HepG2 (cell line): ENCODE measurements around the gene SRXN1. TPM values are rescaled to one million over a fixed set of nuclear protein-coding genes. Genes with fewer than 3 reads are reported as not detected.

Experiments
- ARHGAP35 ChIP-seq: sonication (generic); formaldehyde crosslinking; IDR thresholded peaks from 2 replicates; pipeline ENCODE4 v1.9.0; 2022; ENCODE audit warnings: mild to moderate bottlenecking, inconsistent platforms, moderate library complexity, missing genetic modification reagents, borderline replicate concordance
- ATF2 ChIP-seq: sonication (generic); formaldehyde crosslinking; IDR thresholded peaks from 2 replicates; pipeline ENCODE4 v1.4.0; 2020; ENCODE audit warnings: missing genetic modification reagents
- CTCF ChIP-seq: sonication (generic); formaldehyde crosslinking; IDR thresholded peaks from 2 replicates; pipeline ENCODE4 v1.5.0; 2020; ENCODE audit warnings: mild to moderate bottlenecking, missing genetic modification reagents, moderate library complexity
- E2F2 ChIP-seq: sonication (generic); formaldehyde crosslinking; IDR thresholded peaks from 2 replicates; pipeline ENCODE4 v1.4.0; 2020; ENCODE audit warnings: missing genetic modification reagents, borderline replicate concordance
- EED ChIP-seq: sonication (generic); formaldehyde crosslinking; IDR thresholded peaks from 2 replicates; pipeline ENCODE4 v1.5.0; 2020; ENCODE audit warnings: mild to moderate bottlenecking, missing genetic modification reagents
- GLMP ChIP-seq: sonication (generic); formaldehyde crosslinking; IDR thresholded peaks from 2 replicates; pipeline ENCODE4 v1.9.0; 2021; ENCODE audit warnings: missing genetic modification reagents, mild to moderate bottlenecking, borderline replicate concordance
- HNF1A ChIP-seq, 2 experiments: sonication (generic) in 1 of 2; formaldehyde crosslinking in 1 of 2; IDR thresholded peaks; 2 replicates each; pipeline versions ENCODE4 v1.4.0 to v1.6.1; 2016 to 2020; ENCODE audit warnings: borderline replicate concordance in 1 of 2, low read depth in 1 of 2, mild to moderate bottlenecking in 1 of 2, missing genetic modification reagents in 1 of 2
- JDP2 ChIP-seq: sonication (generic); formaldehyde crosslinking; IDR thresholded peaks from 2 replicates; pipeline ENCODE4 v1.8.1; 2022; ENCODE audit warnings: missing genetic modification reagents, borderline replicate concordance
- NRL ChIP-seq: sonication (generic); formaldehyde crosslinking; IDR thresholded peaks from 2 replicates; pipeline ENCODE4 v1.5.0; 2020; ENCODE audit warnings: missing genetic modification reagents, mild to moderate bottlenecking, moderate library complexity, borderline replicate concordance
- ZNF367 ChIP-seq: sonication (generic); formaldehyde crosslinking; IDR thresholded peaks from 2 replicates; pipeline ENCODE4 v1.4.0; 2020; ENCODE audit warnings: missing genetic modification reagents, borderline replicate concordance
- ZNF564 ChIP-seq: sonication (generic); formaldehyde crosslinking; IDR thresholded peaks from 2 replicates; pipeline ENCODE4 v1.8.1; 2023; ENCODE audit warnings: mild to moderate bottlenecking, missing genetic modification reagents
- ZNF572 ChIP-seq: sonication (generic); formaldehyde crosslinking; IDR thresholded peaks from 2 replicates; pipeline ENCODE4 v1.5.1; 2020; ENCODE audit warnings: mild to moderate bottlenecking, missing genetic modification reagents
- ZNF629 ChIP-seq: sonication (generic); formaldehyde crosslinking; conservative IDR thresholded peaks from 2 replicates; pipeline ENCODE4 v1.5.0; 2020; ENCODE audit warnings: missing genetic modification reagents
- ZNF703 ChIP-seq: sonication (generic); formaldehyde crosslinking; IDR thresholded peaks from 2 replicates; pipeline ENCODE4 v1.5.1; 2020; ENCODE audit warnings: missing genetic modification reagents, mild to moderate bottlenecking, moderate library complexity, borderline replicate concordance
- ZNF777 ChIP-seq: sonication (generic); formaldehyde crosslinking; IDR thresholded peaks from 2 replicates; pipeline ENCODE4 v1.4.0; 2020; ENCODE audit warnings: missing genetic modification reagents
- ZNF782 ChIP-seq: sonication (generic); formaldehyde crosslinking; IDR thresholded peaks from 2 replicates; pipeline ENCODE4 v1.4.0; 2020; ENCODE audit warnings: missing genetic modification reagents, mild to moderate bottlenecking, borderline replicate concordance
- ZNF891 ChIP-seq: sonication (generic); formaldehyde crosslinking; IDR thresholded peaks from 2 replicates; pipeline ENCODE4 v1.5.0; 2020; ENCODE audit warnings: mild to moderate bottlenecking, missing genetic modification reagents
- polyA plus RNA-seq, 8 experiments: library from polyadenylated mRNA; depleted of rRNA in 3 of 8; stranded (reverse) in 7 of 8; unstranded in 1 of 8; fragments of >200 nt; fragmentation: Illumina TruSeq in 4 of 8; extraction: Trizol in 4 of 8; gene quantifications; 2 replicates each; pipeline versions ENCODE4 v1.2.1 to v1.2.3, GENCODE V29; 2011 to 2016; ENCODE audit warnings: low read depth in 4 of 8, missing spikeins in 1 of 8, mixed read lengths in 1 of 8; ENCODE audit not compliant: insufficient read depth in 1 of 8
- total RNA-seq, 5 experiments: library from RNA; depleted of rRNA; stranded (reverse); fragments of >200 nt; fragmentation: Illumina TruSeq; extraction: Trizol; gene quantifications; 2 replicates each; pipeline ENCODE4 v1.2.3, GENCODE V29; 2016; ENCODE audit warnings: low read depth in 1 of 5

SRXN1 gene
- total and polyA plus RNA-seq, 2 of the 13 experiments (the other 11 are each of a cell fraction or from before 2014, with no cell fraction given): 29.9 to 87.7 TPM

- TF ChIP-seq ATF2 (CRISPR knock-in tag) (0 out of 2 replicates have a peak, but pooled peaks have one; percentile 15), ZNF782 (no peak), ZNF703 (no peak), EED (0 out of 2 replicates have a peak, but pooled peaks have one; percentile 35), JDP2 (CRISPR knock-in tag) (no peak), ZNF629 (CRISPR knock-in tag) (peak; percentile 96), GLMP (CRISPR knock-in tag) (no peak), ARHGAP35 (0 out of 2 replicates have a peak, but pooled peaks have one; percentile 7), ZNF367 (CRISPR knock-in tag) (no peak), E2F2 (CRISPR knock-in tag) (no peak), ZNF891 (CRISPR knock-in tag) (0 out of 2 replicates have a peak, but pooled peaks have one; percentile 16), NRL (CRISPR knock-in tag) (peak; percentile 51; the same call in 1 of the 2 replicates), ZNF564 (no peak), ZNF777 (no peak; the same call in 1 of the 2 replicates), CTCF (CRISPR knock-in tag) (peak; percentile 32; the same call in 1 of the 2 replicates), ZNF572 (CRISPR knock-in tag) (0 out of 2 replicates have a peak, but pooled peaks have one; percentile 51), HNF1A (IDR thresholded peaks at IDR 0.05; ENCODE audit: low read depth) (no peak), HNF1A (CRISPR knock-in tag; IDR thresholded peaks at IDR 0.05; ENCODE audit: borderline replicate concordance) (no peak)
Observed at GRCh38 chr20:640674-641515, 12.1 kb downstream of the SRXN1 start (continued).
